Measurements from ENCODE around the gene LHPP.

DNA sequence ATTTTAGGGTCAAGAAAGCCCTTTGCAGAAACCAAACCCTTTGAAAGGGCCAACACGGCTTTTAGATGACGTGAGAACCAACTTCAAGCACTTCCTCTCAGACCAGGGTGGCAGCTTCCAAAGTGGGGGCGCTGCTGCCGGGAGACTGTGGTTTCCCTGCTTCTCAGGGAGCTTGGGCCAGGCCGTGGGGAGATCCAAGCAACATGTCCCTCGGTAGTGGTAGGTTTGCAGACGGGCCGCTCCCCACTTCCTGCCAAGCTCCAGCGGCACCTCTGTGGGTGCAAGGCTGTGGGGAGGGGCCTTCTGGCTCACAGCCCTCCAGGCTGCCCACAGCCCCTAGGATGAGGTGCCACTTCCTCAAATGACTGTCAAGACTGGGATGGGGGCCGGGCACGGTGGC is 150.1 kb downstream of the LHPP start:
- TF ChIP-seq REST (IDR thresholded peaks at IDR 0.05; ENCODE audit: insufficient replicate concordance, low read depth) (no peak), POLR2AphosphoS5 (IDR thresholded peaks at IDR 0.05; ENCODE audit: low read depth) (peak; percentile 76), GABPA (IDR thresholded peaks at IDR 0.05; ENCODE audit: low read depth) (no peak), SPI1 (IDR thresholded peaks at IDR 0.05; ENCODE audit: borderline replicate concordance, low read depth) (peak; percentile 87)
- TF ChIP-seq, protein P1, sequence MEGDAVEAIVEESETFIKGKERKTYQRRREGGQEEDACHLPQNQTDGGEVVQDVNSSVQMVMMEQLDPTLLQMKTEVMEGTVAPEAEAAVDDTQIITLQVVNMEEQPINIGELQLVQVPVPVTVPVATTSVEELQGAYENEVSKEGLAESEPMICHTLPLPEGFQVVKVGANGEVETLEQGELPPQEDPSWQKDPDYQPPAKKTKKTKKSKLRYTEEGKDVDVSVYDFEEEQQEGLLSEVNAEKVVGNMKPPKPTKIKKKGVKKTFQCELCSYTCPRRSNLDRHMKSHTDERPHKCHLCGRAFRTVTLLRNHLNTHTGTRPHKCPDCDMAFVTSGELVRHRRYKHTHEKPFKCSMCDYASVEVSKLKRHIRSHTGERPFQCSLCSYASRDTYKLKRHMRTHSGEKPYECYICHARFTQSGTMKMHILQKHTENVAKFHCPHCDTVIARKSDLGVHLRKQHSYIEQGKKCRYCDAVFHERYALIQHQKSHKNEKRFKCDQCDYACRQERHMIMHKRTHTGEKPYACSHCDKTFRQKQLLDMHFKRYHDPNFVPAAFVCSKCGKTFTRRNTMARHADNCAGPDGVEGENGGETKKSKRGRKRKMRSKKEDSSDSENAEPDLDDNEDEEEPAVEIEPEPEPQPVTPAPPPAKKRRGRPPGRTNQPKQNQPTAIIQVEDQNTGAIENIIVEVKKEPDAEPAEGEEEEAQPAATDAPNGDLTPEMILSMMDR (IDR thresholded peaks at IDR 0.05; ENCODE audit: insufficient read depth, low read length): no peak
